Mononuclear cell (primary cell): ENCODE results near the gene UBE2L3. TPM values are rescaled to one million over a fixed set of nuclear protein-coding genes. Genes with fewer than 3 reads are reported as not detected.

Experiments used
- H3K27me3 ChIP-seq: 2 replicates; pipeline ENCODE4 v1.6.0; 2011; ENCODE audit warnings: low read length, control low read depth; ENCODE audit not compliant: insufficient read depth
- H3K4me1 ChIP-seq: 2 replicates; pipeline ENCODE4 v1.5.1; 2011; ENCODE audit warnings: mild to moderate bottlenecking, low read length, control low read depth; ENCODE audit not compliant: insufficient read depth
- H3K4me3 ChIP-seq: 2 replicates; pipeline ENCODE4 v1.5.1; 2011; ENCODE audit warnings: mild to moderate bottlenecking, low read length, moderate library complexity
- H3K9me3 ChIP-seq: 2 replicates; pipeline ENCODE4 v1.5.1; 2011; ENCODE audit warnings: low read depth, mild to moderate bottlenecking, control low read depth, low read length
- total RNA-seq: library from RNA; depleted of rRNA; stranded (reverse); fragments of >200 nt; gene quantifications from one replicate; pipeline ENCODE4 v1.2.3, GENCODE V29; 2012

Gene UBE2L3
- total RNA-seq, 1 donor: 28.0 TPM

DNA sequence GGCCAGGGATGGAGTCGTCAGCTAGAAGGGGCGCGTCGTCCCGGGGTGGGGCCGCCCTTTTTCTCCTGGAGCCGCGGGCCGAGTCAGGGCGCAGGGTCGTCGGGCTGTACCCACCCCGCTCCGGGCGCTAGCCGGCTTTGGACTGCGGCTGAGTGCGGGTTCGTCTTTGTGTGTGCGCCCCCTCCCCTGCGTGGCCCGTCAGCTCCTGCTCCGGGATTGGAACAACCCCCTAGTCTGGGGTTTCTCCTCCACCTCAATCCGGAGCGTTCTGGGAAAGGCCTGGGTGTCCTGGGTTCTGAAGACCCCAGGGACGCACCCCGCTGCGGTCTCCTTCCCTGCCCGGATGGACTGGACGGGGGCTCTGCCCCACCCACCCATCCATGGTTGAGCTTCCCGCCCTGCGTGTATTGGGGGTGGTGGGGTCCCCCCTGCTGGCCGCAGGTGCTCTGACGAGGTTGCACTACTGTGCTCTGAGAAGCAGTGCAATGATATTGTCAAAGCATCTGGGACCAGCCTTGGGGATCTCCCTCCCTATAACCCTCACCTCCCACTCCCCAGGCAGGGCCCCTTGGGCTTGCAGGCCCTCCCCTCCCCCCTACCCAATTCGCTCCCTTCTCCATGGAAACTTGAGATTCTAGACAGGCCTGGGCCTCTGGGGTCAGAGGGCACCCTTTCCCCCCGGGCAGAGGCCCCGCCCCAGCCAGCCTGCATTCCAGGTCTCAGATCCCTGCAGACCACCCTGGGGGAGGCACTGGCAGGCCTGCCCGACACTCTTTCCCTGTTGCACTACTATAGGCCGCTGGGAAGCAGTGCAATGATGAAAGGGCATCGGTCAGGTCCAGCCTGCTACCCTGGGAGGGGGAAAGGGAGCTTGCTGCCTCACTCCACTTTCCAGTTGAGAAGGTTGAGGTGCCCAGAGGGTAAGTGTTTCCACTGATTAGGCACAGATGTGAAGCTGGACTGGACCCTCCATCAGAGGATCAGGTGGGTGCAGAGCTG, 85.3 kb downstream of the UBE2L3 start:
- H3K9me3 ChIP-seq: no peaks in the 10 kb centered on the region
- no peaks in the 10 kb centered on the region for H3K27me3 ChIP-seq
- H3K4me1 ChIP-seq: peaks cover 35% of the 10 kb centered on the region
- H3K4me3 ChIP-seq: peak overlapping the region; percentile 45

DNA sequence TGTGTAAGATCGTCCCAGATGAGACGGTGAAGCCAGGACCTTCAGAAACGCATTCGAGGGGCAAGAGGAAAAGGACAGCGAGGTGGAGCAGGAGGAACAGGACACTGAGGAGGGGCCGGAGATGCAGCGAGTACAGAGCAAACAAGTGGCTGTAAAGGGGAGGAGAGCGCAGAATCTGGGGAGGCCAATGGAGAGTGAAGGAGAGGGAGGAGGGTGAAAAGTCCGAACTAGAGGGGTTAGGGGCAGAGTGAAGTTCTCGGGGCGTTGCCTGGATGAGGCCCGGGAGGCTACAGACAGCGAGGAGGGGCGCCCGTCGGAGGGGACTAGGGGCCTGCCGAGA, 89.5 kb downstream of the UBE2L3 start:
- Histone ChIP-seq H3K4me1 (peaks cover 28% of the 10 kb centered on the region), H3K9me3 (no peaks in the 10 kb centered on the region), H3K27me3 (no peaks in the 10 kb centered on the region), H3K4me3 (peak overlapping the region; percentile 51)

DNA sequence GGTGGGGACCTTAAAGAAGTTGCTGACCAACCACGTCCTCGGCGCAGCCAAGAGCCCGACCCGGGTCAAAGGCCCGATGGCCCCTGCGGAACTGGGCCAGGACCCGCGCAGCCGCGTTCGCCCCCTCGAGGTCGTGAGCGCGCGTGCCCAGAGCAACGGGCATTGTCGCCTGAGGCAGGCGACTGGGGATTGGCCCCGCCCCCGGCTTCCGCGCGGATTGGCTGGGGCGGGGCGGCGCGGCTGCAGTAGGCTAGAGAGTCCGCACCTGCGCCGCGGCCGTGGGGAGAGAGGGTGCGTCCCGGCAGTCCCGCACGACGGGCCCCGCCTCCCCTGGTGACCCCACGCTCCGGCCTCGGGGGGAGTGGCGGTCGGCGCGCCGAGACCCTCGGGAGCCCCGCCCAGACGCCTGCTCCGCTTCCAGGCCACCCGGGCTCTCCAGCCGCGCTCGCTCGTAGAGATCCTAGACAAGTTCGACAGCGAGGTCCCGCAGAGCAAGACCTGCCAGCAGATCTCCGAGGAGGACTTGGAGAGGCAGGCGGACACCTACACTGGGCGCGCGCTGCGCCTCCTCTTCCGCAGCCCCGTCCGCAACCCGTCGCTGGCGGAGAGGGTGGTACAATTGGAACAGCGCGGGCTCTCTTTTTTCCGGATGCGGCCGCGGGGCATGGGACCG, 90.0 kb downstream of the UBE2L3 start:
- peaks cover 23% of the 10 kb centered on the region for H3K4me1 ChIP-seq
- no peaks in the 10 kb centered on the region for H3K9me3 ChIP-seq
- H3K4me3 ChIP-seq: peak overlapping the region; percentile 51
- no peaks in the 10 kb centered on the region for H3K27me3 ChIP-seq

DNA sequence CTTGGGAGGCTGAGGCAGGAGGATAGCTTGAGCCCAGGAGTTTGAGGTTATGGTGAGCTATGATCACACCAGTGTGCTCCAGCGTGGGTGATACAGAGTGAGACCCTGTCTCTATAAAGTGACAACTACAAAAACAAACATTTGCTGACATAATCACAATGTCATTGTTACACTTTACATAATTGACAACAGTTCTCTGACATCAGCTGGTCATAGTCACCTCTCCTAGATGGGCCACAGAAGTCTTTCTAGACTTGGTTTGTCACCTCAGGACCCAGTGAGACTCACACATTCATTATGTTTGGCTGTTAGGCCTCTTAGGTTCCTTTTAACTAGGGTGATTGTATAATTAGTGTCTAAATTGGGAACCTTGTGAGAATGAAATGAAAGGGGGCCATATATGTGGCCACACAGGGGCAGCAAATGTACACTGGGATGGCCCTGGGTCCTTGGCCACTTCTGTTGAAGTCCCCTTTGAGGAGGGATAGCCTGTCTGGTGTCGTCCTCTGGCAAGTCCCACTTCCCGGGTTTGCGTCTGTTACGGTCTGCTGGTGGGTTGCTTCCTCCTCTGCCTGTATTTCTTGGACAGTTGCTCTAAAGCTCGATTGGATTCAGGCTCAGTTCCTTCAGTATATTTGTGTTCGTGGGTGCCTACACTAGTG, 92.5 kb downstream of the UBE2L3 start:
- peaks cover 20% of the 10 kb centered on the region for H3K4me1 ChIP-seq
- no peaks in the 10 kb centered on the region for H3K27me3 ChIP-seq
- H3K4me3 ChIP-seq: no peak overlapping the region
- no peaks in the 10 kb centered on the region for H3K9me3 ChIP-seq

DNA sequence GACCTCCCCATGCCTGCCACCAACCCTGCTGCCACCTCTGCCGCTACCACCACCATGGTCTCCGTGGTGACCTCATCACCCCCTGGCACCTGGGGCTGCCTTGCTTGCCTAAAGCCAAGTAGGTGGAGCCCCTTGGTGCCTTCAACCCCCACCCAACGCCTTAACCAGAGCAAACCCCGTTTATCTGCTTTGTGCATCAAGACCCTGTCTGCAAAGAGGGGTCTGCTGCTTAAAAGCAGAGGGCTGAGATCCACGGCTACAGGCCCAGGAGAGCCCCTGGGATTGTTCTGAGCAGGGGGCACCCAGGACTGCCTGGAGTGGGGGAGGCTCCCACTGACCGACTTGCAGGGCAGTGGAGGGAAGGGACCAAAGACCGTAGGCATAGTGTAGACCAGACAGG, 93.4 kb downstream of the UBE2L3 start:
- Histone ChIP-seq H3K9me3 (no peaks in the 10 kb centered on the region), H3K27me3 (no peaks in the 10 kb centered on the region), H3K4me3 (no peak overlapping the region), H3K4me1 (peaks cover 24% of the 10 kb centered on the region)

DNA sequence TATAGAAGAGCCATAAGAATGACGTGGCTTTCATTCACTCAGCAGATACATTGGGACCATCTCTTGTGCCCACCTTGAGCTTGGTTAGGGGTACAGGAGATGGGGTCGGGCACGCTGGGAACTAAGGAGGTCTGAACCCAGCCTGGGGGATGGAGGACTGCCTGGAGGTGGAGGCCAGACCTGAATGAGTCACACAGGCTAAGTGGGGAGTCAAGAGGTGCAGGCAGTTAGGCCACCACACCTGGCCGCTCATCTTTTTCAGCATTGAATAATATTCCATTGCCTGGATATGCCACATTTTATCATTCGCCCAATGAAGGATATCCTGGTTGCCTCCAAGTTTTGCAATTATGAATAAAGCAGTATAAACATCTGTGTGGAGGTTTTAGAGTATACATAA, 94.5 kb downstream of the UBE2L3 start:
- Histone ChIP-seq H3K27me3 (no peaks in the 10 kb centered on the region), H3K9me3 (no peaks in the 10 kb centered on the region), H3K4me3 (no peak overlapping the region), H3K4me1 (peaks cover 23% of the 10 kb centered on the region)

DNA sequence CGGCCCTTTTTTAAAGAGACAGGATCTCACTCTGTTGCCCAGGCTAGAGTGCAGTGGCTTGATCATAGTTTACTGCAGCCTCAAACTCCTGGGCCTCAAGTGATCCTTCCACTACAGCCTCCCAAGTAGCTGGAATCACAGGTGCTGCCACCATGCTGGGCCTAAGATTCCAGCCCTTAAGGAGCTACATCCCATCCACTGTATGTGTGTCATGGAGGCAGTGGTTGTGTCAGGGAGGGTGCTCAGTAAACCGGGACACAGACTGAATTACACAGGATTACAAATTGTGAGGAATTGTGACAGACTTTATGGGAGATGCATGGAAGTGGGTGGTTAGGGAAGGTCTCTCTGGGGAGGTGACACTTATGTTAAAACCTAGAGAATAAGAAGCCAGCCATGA, 96.2 kb downstream of the UBE2L3 start:
- Histone ChIP-seq H3K9me3 (no peaks in the 10 kb centered on the region), H3K27me3 (no peaks in the 10 kb centered on the region), H3K4me3 (no peak overlapping the region), H3K4me1 (peaks cover 19% of the 10 kb centered on the region)

DNA sequence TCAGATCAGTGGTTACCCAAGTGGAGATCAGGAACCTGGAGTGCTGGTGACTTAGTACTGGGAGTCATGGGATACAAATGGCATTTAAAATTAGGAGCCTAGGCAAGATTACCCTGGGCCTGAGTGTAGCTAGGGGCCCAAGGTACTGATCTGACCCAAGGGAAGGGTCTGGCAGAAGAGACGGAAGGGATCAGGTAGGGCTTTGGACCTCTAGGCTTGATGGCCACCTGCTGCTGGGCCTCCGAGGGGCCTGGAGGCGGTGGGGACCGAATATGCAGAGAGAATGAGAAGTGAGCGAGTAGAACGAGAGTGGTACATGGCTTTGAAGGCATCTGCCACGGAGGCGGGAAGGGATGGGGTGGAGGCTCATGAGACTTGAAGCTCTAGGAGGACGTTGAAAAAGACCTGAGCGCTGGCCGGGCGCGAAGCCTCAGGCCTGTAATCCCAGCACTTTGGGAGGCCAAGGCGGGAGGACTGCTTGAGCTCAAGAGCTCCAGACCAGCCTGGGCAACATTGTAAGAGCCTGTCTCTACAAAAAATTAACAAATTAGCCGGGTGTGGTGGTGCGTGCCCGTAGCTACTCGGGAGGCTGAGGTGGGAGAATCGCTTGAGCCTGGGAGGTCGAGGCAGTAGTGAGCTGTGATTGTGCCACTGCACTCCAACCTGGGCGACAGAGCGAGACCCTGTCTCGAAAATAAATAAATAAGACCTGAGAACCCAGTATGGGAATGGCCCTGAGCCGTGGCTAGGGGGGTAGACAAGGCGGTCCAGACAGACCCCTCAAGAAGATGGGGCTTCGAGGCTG, 97.7 kb downstream of the UBE2L3 start:
- H3K4me3 ChIP-seq: peak overlapping the region; percentile 96
- no peaks in the 10 kb centered on the region for H3K27me3 ChIP-seq
- peaks cover 19% of the 10 kb centered on the region for H3K4me1 ChIP-seq
- no peaks in the 10 kb centered on the region for H3K9me3 ChIP-seq

DNA sequence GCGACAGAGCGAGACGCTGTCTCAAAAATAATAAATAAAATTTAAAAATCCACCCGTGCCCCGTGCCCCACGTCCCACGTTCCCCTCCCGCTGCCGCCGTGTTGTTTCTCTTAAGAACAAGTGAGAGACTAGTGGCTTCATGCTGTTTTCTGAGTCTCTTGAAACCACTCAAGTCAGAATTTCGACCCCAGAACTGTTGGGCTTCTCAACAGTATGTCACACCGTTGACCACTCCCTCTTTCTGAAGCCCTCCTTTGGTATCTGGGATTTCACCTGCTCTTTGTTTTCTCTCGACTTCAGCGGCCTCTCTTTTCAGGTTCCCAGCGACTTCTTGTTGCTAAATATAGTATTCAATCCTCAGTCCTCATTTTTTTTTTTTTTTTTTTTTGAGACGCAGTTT, 99.3 kb downstream of the UBE2L3 start:
- Histone ChIP-seq H3K9me3 (no peaks in the 10 kb centered on the region), H3K27me3 (no peaks in the 10 kb centered on the region), H3K4me3 (peak overlapping the region; percentile 96), H3K4me1 (peaks cover 19% of the 10 kb centered on the region)

DNA sequence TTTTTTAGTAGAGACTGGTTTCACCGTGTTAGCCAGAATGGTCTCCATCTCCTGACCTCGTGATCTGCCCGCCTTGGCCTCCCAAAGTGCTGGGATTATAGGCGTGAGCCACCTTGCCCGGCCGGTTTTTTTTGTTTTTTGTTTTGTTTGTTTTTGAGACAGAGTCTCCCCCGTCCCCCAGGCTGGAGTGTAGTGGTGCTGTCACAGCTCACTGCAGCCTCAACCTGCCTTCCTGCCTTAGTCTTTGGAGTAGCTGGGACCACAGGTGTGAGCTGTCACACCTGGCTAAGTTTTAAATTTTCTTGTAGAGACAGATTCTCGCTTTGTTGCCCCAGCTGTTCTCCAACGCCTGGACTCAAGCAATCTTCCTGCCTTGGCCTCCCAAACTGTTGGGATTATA, 101.5 kb downstream of the UBE2L3 start:
- no peaks in the 10 kb centered on the region for H3K9me3 ChIP-seq
- peaks cover 19% of the 10 kb centered on the region for H3K4me1 ChIP-seq
- H3K27me3 ChIP-seq: no peaks in the 10 kb centered on the region
- no peak overlapping the region for H3K4me3 ChIP-seq

DNA sequence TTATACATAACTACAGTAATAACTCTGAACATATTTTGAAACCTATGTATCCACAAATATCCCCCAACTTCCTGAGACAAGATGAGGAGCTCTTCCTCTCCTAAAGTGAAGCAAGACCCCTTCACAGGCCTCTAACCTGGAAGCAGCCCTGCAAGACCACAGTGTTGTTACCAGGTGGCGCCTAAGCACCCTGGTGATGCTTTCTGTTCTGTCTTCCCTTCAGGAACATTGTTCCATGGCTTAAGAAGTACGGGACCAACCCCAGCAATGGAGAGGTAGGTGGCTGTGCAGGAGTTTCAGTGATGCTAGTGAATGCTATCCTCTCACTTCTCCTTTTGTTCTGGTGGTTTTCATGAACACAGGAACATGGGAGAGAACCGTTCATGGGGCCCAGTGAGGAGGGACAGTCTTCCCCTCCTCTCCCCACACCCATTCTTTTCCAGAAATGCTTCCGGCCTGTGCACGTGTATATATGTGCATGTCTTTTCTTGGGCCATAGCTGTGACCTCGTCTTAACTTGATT, 104.7 kb downstream of the UBE2L3 start:
- no peaks in the 10 kb centered on the region for H3K9me3 ChIP-seq
- H3K27me3 ChIP-seq: no peaks in the 10 kb centered on the region
- no peak overlapping the region for H3K4me3 ChIP-seq
- peaks cover 7% of the 10 kb centered on the region for H3K4me1 ChIP-seq

Other genes with a start within 250 kb of the UBE2L3 start
- not detected for gene RIMBP3B, start 184.0 kb upstream of the UBE2L3 start, total RNA-seq
- gene HIC2, start 150.3 kb upstream of the UBE2L3 start, total RNA-seq: 8.5 TPM
- gene TMEM191C, start 100.3 kb upstream of the UBE2L3 start, total RNA-seq: 2.1 TPM
- 0.10 TPM for gene RIMBP3C, start 16.3 kb upstream of the UBE2L3 start, total RNA-seq
- 20.7 TPM for gene YDJC, start 62.3 kb downstream of the UBE2L3 start, total RNA-seq
- not detected for gene CCDC116, start 65.0 kb downstream of the UBE2L3 start, total RNA-seq
- gene SDF2L1, start 74.6 kb downstream of the UBE2L3 start, total RNA-seq: 10.0 TPM
- 32.0 TPM for gene PPIL2, start 98.3 kb downstream of the UBE2L3 start, total RNA-seq
- 3.8 TPM for gene YPEL1, start 168.1 kb downstream of the UBE2L3 start, total RNA-seq